ENCODE measurements around the gene LEMD2. TPM values are rescaled to one million over a fixed set of nuclear protein-coding genes. Genes with fewer than 3 reads are reported as not detected.
A peak's percentile ranks its signal among the peaks of the same experiment; 100 is the strongest.

LEMD2 gene
- total and polyA plus RNA-seq, 9 of the 15 experiments (the other 6 are each of a cell fraction or from before 2014, with no cell fraction given) = 0.32 to 46.3 (median 30.8) TPM

- TF ChIP-seq, protein P1, sequence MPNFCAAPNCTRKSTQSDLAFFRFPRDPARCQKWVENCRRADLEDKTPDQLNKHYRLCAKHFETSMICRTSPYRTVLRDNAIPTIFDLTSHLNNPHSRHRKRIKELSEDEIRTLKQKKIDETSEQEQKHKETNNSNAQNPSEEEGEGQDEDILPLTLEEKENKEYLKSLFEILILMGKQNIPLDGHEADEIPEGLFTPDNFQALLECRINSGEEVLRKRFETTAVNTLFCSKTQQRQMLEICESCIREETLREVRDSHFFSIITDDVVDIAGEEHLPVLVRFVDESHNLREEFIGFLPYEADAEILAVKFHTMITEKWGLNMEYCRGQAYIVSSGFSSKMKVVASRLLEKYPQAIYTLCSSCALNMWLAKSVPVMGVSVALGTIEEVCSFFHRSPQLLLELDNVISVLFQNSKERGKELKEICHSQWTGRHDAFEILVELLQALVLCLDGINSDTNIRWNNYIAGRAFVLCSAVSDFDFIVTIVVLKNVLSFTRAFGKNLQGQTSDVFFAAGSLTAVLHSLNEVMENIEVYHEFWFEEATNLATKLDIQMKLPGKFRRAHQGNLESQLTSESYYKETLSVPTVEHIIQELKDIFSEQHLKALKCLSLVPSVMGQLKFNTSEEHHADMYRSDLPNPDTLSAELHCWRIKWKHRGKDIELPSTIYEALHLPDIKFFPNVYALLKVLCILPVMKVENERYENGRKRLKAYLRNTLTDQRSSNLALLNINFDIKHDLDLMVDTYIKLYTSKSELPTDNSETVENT (CRISPR knock-in tag; IDR thresholded peaks at IDR 0.05) = no peak
- TF ChIP-seq HDAC1 (IDR thresholded peaks at IDR 0.05) (no peak), SLC30A9 (CRISPR knock-in tag; IDR thresholded peaks at IDR 0.05) (no peak), SPI1 (IDR thresholded peaks at IDR 0.05; ENCODE audit: borderline replicate concordance, low read depth, low read length) (0 out of 2 replicates have a peak, but pooled peaks have one; percentile 28), TFAM (CRISPR knock-in tag; conservative IDR thresholded peaks at IDR 0.05) (no peak), RCOR1 (IDR thresholded peaks at IDR 0.05; ENCODE audit: borderline replicate concordance in 1 of 2, low read depth in 2 of 2, low read length in 2 of 2) (no peak), ZNF143 (CRISPR knock-in tag; IDR thresholded peaks at IDR 0.05) (peak; percentile 81), GTF2E2 (tag; IDR thresholded peaks at IDR 0.05) (no peak), ZNF184 (CRISPR knock-in tag; IDR thresholded peaks at IDR 0.05) (no peak), MTA1 (IDR thresholded peaks at IDR 0.05; ENCODE audit: borderline replicate concordance) (no peak), KAT7 (CRISPR knock-in tag; IDR thresholded peaks at IDR 0.05; ENCODE audit: borderline replicate concordance) (no peak), FOXA1 (IDR thresholded peaks at IDR 0.05; ENCODE audit: borderline replicate concordance) (no peak), NELFE (IDR thresholded peaks at IDR 0.05; ENCODE audit: insufficient read depth, insufficient read length) (no peak)
- TF ChIP-seq, protein P2, sequence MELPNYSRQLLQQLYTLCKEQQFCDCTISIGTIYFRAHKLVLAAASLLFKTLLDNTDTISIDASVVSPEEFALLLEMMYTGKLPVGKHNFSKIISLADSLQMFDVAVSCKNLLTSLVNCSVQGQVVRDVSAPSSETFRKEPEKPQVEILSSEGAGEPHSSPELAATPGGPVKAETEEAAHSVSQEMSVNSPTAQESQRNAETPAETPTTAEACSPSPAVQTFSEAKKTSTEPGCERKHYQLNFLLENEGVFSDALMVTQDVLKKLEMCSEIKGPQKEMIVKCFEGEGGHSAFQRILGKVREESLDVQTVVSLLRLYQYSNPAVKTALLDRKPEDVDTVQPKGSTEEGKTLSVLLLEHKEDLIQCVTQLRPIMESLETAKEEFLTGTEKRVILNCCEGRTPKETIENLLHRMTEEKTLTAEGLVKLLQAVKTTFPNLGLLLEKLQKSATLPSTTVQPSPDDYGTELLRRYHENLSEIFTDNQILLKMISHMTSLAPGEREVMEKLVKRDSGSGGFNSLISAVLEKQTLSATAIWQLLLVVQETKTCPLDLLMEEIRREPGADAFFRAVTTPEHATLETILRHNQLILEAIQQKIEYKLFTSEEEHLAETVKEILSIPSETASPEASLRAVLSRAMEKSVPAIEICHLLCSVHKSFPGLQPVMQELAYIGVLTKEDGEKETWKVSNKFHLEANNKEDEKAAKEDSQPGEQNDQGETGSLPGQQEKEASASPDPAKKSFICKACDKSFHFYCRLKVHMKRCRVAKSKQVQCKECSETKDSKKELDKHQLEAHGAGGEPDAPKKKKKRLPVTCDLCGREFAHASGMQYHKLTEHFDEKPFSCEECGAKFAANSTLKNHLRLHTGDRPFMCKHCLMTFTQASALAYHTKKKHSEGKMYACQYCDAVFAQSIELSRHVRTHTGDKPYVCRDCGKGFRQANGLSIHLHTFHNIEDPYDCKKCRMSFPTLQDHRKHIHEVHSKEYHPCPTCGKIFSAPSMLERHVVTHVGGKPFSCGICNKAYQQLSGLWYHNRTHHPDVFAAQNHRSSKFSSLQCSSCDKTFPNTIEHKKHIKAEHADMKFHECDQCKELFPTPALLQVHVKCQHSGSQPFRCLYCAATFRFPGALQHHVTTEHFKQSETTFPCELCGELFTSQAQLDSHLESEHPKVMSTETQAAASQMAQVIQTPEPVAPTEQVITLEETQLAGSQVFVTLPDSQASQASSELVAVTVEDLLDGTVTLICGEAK (IDR thresholded peaks at IDR 0.05) = peak; percentile 88
- TF ChIP-seq, protein P2 (CRISPR knock-in tag; IDR thresholded peaks at IDR 0.05) = no peak
Observed at GRCh38 chr6:33815854-33816253, 26.9 kb upstream of the LEMD2 start (continued).

All from K562 (cell line).